ENCODE results near the gene PHLPP1. TPM values are rescaled to one million over a fixed set of nuclear protein-coding genes. Genes with fewer than 3 reads are reported as not detected.

PHLPP1 gene
- total and polyA plus RNA-seq, 2 of the 13 experiments (the other 11 are each of a cell fraction or from before 2014, with no cell fraction given), result 9.8 to 18.5 TPM

GRCh38 chr18:62828852-62829251, 113.5 kb downstream of the PHLPP1 start:
- ATAC-seq, result no peak
- ChIA-PET CTCF (ENCODE audit: low intra/inter-chr PET ratio, low total read pairs) (no interaction called here), POLR2A (no interaction called here)
- H4K20me1 ChIP-seq (ENCODE audit: insufficient read depth, low read length), result no peaks in the 10 kb centered on the region
- intact Hi-C loops (cut with micrococcal nuclease; ENCODE audit: unreplicated experiment), result no loop called here
- no peak overlapping the region for H3K9ac ChIP-seq (ENCODE audit: insufficient read depth, low read depth, low read length)
- 100% methylated on average over 1 of the region's 1 CpG for WGBS (ENCODE audit: low lambda C conversion rate)
- DNase-seq (ENCODE audit: low spot score), result no peak
- peaks cover 5 to 14% of the 10 kb centered on the region in 2 experiments; a peak in 2 of 5 replicates for H3K36me3 ChIP-seq (replicated peaks in 1 of 2; ENCODE audit: control insufficient read depth in 1 of 2, insufficient read depth in 2 of 2, low read length in 2 of 2)
- no TSS peak for BruUV-seq (replicated peaks)
- H3K4me2 ChIP-seq (ENCODE audit: low read depth, low read length), result no peak overlapping the region
- no peak overlapping the region for H2AFZ ChIP-seq (ENCODE audit: low read length)
- no peak for FAIRE-seq
- no peaks in the 10 kb centered on the region for H3K4me1 ChIP-seq (ENCODE audit: insufficient read depth, low read length)
- H3K4me3 ChIP-seq (replicated peaks in 1 of 3; ENCODE audit: insufficient read depth in 1 of 3, low read depth in 2 of 3, low read length in 3 of 3), result no peak overlapping the region
- H3K27me3 ChIP-seq (ENCODE audit: control insufficient read depth in 1 of 2, insufficient read depth in 2 of 2, low read length in 2 of 2), result no peaks in the 10 kb centered on the region
- H3K27ac ChIP-seq (ENCODE audit: extremely low read length, insufficient read depth, low read length), result no peak overlapping the region
- H3K9me3 ChIP-seq (ENCODE audit: low read length), result no peaks in the 10 kb centered on the region
- H3K79me2 ChIP-seq (ENCODE audit: insufficient read depth, low read length), result peaks cover 32% of the 10 kb centered on the region
- in situ Hi-C loops (cut with HindIII; ENCODE audit: extremely low pct_ligation_motif_present, low pct_unique_long_range_greater_than_20kb), result no loop called here
- TF ChIP-seq, protein P1, sequence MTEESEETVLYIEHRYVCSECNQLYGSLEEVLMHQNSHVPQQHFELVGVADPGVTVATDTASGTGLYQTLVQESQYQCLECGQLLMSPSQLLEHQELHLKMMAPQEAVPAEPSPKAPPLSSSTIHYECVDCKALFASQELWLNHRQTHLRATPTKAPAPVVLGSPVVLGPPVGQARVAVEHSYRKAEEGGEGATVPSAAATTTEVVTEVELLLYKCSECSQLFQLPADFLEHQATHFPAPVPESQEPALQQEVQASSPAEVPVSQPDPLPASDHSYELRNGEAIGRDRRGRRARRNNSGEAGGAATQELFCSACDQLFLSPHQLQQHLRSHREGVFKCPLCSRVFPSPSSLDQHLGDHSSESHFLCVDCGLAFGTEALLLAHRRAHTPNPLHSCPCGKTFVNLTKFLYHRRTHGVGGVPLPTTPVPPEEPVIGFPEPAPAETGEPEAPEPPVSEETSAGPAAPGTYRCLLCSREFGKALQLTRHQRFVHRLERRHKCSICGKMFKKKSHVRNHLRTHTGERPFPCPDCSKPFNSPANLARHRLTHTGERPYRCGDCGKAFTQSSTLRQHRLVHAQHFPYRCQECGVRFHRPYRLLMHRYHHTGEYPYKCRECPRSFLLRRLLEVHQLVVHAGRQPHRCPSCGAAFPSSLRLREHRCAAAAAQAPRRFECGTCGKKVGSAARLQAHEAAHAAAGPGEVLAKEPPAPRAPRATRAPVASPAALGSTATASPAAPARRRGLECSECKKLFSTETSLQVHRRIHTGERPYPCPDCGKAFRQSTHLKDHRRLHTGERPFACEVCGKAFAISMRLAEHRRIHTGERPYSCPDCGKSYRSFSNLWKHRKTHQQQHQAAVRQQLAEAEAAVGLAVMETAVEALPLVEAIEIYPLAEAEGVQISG (CRISPR knock-in tag; IDR thresholded peaks at IDR 0.05), result no peak
- TF ChIP-seq SYNCRIP (IDR thresholded peaks at IDR 0.05; ENCODE audit: insufficient read depth, low read depth, low read length), result no peak
- no peak for TF ChIP-seq ZFP36L1 (CRISPR knock-in tag; IDR thresholded peaks at IDR 0.05)
- TF ChIP-seq, protein P2, sequence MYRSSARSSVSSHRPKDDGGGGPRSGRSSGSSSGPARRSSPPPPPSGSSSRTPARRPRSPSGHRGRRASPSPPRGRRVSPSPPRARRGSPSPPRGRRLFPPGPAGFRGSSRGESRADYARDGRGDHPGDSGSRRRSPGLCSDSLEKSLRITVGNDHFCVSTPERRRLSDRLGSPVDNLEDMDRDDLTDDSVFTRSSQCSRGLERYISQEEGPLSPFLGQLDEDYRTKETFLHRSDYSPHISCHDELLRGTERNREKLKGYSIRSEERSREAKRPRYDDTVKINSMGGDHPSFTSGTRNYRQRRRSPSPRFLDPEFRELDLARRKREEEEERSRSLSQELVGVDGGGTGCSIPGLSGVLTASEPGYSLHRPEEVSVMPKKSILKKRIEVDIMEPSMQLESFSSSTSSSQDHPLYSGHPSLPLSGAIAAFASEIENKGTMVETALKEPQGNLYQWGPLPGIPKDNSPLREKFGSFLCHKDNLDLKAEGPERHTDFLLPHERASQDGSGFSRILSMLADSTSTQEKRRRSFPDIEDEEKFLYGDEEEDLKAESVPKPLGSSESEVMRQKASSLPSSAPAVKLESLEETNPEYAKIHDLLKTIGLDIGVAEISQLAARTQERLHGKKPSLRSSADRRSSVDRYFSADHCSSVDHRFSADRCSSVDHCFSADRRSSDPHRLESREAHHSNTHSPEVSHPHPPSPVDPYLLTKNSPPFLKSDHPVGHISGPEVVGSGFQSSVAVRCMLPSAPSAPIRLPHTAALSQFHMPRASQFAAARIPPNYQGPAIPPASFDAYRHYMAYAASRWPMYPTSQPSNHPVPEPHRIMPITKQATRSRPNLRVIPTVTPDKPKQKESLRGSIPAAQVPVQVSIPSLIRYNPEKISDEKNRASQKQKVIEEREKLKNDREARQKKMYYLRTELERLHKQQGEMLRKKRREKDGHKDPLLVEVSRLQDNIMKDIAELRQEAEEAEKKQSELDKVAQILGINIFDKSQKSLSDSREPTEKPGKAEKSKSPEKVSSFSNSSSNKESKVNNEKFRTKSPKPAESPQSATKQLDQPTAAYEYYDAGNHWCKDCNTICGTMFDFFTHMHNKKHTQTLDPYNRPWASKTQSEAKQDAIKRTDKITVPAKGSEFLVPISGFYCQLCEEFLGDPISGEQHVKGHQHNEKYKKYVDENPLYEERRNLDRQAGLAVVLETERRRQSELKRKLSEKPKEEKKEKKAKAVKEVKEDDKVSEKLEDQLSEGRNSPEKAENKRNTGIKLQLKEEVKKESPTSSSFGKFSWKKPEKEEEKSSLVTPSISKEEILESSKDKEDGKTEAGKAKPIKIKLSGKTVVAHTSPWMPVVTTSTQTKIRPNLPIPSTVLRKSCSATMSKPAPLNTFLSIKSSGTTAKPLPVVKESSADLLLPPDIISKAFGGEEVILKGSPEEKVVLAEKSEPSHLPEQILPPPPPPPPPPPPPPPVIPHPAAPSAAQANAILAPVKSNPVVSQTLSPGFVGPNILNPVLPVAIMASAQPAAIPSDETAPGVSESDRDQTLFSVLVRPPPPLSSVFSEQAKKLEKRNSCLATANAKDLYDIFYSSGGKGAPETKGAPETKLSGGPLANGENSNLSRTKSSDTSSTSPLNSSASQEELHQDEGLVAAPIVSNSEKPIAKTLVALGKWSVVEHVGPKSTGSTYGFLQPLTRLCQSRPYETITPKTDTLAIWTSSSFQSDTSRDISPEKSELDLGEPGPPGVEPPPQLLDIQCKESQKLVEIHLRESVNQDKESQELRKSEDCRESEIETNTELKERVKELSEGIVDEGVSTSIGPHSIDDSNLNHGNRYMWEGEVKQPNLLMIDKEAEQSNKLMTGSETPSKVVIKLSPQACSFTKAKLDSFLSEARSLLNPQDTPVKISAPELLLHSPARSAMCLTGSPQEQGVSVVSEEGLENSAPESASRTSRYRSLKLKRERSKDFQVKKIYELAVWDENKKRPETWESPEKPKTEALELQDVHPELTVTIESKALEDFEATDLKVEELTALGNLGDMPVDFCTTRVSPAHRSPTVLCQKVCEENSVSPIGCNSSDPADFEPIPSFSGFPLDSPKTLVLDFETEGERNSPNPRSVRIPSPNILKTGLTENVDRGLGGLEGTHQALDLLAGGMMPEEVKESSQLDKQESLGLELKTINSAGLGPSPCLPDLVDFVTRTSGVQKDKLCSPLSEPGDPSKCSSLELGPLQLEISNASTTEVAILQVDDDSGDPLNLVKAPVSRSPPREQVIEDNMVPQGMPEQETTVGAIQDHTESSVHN (CRISPR knock-in tag; IDR thresholded peaks at IDR 0.05), result no peak
- TF ChIP-seq PPARG (CRISPR knock-in tag; conservative IDR thresholded peaks at IDR 0.05), result no peak
- no peak for TF ChIP-seq ZNF251 (CRISPR knock-in tag; IDR thresholded peaks at IDR 0.05)
- TF ChIP-seq KLF16 (CRISPR knock-in tag; IDR thresholded peaks at IDR 0.05), result no peak
- TF ChIP-seq PAF1 (CRISPR knock-in tag; IDR thresholded peaks at IDR 0.05), result no peak
- TF ChIP-seq NR0B2 (CRISPR knock-in tag; IDR thresholded peaks at IDR 0.05), result no peak
- TF ChIP-seq HIVEP1 (CRISPR knock-in tag; IDR thresholded peaks at IDR 0.05), result no peak
- TF ChIP-seq FOXO1 (CRISPR knock-in tag; IDR thresholded peaks at IDR 0.05), result no peak
- no peak for TF ChIP-seq ZNF530 (CRISPR knock-in tag; IDR thresholded peaks at IDR 0.05; ENCODE audit: low read depth)
- no peak for TF ChIP-seq SOX13 (IDR thresholded peaks at IDR 0.05)
- no peak for TF ChIP-seq SOX13 (CRISPR knock-in tag; conservative IDR thresholded peaks at IDR 0.05 in 1 of 2, IDR thresholded peaks at IDR 0.05 in 1 of 2)
- no peak for TF ChIP-seq POLR2AphosphoS5 (IDR thresholded peaks at IDR 0.05; ENCODE audit: low read depth, low read length)
